Measurements from ENCODE around the gene LIPT1.
"Not testable (repeated sequence)": the region's sequence is repeated elsewhere in the genome, so short reads cannot be mapped to it uniquely, and the experiment has no call there.

The LIPT1 gene

DNA sequence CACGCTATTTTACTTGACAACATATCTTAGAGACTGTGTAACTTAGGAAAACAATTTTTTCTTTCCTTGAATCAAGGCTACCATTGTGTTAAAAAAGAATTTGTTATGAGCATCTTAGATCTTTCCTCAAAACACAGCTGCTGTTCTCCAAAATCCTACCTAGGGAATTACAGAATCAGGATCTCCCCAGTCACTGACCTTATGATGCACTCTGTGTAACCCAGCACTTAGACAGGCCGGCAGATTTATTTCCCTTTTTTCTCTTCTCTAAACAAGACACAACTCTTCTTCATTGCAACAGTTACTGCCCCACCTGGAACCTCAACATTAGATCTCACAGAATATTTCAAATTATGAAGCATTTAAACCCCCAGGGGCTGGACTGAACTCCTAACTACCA is 26.8 kb upstream of the LIPT1 start:
- Mint-ChIP-seq H3K4me1 (peaks cover 6% of the 10 kb centered on the region), H3K27me3 (ENCODE audit: low read depth, poor library complexity) (no peaks in the 10 kb centered on the region), H3K27ac (no peak overlapping the region), H3K36me3 (ENCODE audit: low read depth) (peaks cover 99% of the 10 kb centered on the region), H3K9me3 (peaks cover 94% of the 10 kb centered on the region), H3K4me3 (no peak overlapping the region)
- TF ChIP-seq, protein P1, sequence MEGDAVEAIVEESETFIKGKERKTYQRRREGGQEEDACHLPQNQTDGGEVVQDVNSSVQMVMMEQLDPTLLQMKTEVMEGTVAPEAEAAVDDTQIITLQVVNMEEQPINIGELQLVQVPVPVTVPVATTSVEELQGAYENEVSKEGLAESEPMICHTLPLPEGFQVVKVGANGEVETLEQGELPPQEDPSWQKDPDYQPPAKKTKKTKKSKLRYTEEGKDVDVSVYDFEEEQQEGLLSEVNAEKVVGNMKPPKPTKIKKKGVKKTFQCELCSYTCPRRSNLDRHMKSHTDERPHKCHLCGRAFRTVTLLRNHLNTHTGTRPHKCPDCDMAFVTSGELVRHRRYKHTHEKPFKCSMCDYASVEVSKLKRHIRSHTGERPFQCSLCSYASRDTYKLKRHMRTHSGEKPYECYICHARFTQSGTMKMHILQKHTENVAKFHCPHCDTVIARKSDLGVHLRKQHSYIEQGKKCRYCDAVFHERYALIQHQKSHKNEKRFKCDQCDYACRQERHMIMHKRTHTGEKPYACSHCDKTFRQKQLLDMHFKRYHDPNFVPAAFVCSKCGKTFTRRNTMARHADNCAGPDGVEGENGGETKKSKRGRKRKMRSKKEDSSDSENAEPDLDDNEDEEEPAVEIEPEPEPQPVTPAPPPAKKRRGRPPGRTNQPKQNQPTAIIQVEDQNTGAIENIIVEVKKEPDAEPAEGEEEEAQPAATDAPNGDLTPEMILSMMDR (IDR thresholded peaks at IDR 0.05), result no peak
- no peak for DNase-seq

GRCh38 chr2:99135044-99135556 is 19.7 kb upstream of the LIPT1 start:
- peaks cover 97% of the 10 kb centered on the region for H3K9me3 Mint-ChIP-seq
- H3K4me1 Mint-ChIP-seq; H3K27me3 Mint-ChIP-seq (ENCODE audit: low read depth, poor library complexity); H3K27ac Mint-ChIP-seq; DNase-seq; H3K4me3 Mint-ChIP-seq: not testable (repeated sequence)
- peaks cover 96% of the 10 kb centered on the region for H3K36me3 Mint-ChIP-seq (ENCODE audit: low read depth)

GRCh38 chr2:99139003-99139402 is 15.8 kb upstream of the LIPT1 start:
- TF ChIP-seq, protein P1 (IDR thresholded peaks at IDR 0.05), result no peak
- Mint-ChIP-seq H3K27ac (no peak overlapping the region), H3K27me3 (ENCODE audit: low read depth, poor library complexity) (peaks cover 18% of the 10 kb centered on the region), H3K36me3 (ENCODE audit: low read depth) (peaks cover 57% of the 10 kb centered on the region), H3K4me1 (peaks cover 24% of the 10 kb centered on the region), H3K9me3 (peaks cover 65% of the 10 kb centered on the region), H3K4me3 (peak overlapping the region; percentile 13)
- DNase-seq, result no peak

GRCh38 chr2:99140056-99140859 is 14.5 kb upstream of the LIPT1 start:
- Mint-ChIP-seq H3K27ac (peak overlapping the region; percentile 85), H3K27me3 (ENCODE audit: low read depth, poor library complexity) (peaks cover 19% of the 10 kb centered on the region), H3K4me3 (peak overlapping the region; percentile 96), H3K36me3 (ENCODE audit: low read depth) (peaks cover 53% of the 10 kb centered on the region), H3K9me3 (peaks cover 53% of the 10 kb centered on the region), H3K4me1 (peaks cover 24% of the 10 kb centered on the region)
- TF ChIP-seq, protein P1 (IDR thresholded peaks at IDR 0.05), result no peak
- DNase-seq, result no peak

DNA sequence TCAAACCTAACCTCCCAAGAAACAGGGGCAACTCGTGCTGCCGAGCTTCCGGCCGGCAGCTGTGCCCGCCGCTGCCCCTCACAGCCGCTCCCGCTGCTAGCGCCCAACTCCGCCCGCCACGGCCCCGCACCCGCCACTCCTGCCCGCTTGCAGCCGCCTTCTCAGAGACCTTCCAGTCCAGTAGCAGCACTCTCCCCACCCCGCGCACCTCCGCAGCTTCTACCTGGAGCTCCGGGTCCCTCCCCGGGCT is 14.0 kb upstream of the LIPT1 start:
- peaks cover 53% of the 10 kb centered on the region for H3K36me3 Mint-ChIP-seq (ENCODE audit: low read depth)
- H3K9me3 Mint-ChIP-seq, result peaks cover 48% of the 10 kb centered on the region
- peak overlapping the region; percentile 85 for H3K27ac Mint-ChIP-seq
- TF ChIP-seq, protein P1 (IDR thresholded peaks at IDR 0.05), result no peak
- no peak for DNase-seq
- peak overlapping the region; percentile 96 for H3K4me3 Mint-ChIP-seq
- peaks cover 24% of the 10 kb centered on the region for H3K4me1 Mint-ChIP-seq
- peaks cover 17% of the 10 kb centered on the region for H3K27me3 Mint-ChIP-seq (ENCODE audit: low read depth, poor library complexity)

DNA sequence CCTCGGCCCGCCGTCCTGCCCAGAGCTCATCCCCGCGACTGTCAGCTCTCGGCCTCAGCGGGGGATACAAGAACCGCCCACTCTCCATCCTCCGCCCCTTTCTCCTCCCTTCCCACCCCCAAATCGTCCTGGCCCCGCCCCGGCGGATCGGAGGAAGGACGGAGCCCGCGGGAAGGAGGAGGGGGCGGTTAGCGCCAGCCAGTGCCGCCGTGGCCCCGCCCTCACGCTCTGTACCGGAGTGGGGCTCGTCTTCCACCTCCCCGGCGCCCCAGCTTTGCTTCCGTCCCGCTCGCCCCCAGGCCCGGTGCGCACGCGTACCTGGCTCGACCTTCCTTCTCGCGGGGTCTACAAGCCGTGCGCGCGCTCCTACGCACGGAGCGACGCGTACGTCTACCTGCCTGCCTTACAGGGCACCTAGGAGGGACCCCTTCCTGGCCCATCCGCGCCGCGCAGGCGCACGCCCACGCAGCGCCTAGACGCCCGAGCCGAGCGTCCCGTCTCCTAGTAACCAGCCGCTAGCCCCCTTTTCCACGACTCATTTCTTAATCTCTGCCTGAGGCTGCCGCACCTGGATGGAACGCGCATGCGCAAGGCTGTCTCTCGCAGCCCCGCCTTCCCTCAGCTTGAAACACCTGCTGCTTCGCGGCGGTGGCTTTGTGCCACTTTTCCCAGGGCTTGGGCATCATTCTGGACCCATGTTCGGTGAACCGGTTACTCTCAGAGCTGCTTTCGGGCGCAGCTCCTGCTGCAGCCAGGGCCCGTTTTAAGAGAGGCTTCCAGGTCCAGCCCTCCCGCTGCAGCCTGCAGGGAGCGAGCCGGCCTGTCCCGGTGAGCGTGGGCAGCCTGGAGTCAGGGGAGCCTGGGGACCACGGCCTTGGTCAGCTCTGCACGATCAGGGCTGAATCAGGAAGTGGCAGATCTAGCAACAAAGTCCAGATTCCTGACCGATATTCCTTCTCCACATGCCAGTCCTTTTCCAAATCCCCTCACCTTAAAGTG is 13.4 kb upstream of the LIPT1 start, which contains the start of gene C2orf15:
Gene C2orf15 (plus strand): TSS at position 598 of the 999 bp plus-strand sequence. CDS start 8,852 bp downstream, outside the sequence.
- Mint-ChIP-seq H3K9me3 (peaks cover 42% of the 10 kb centered on the region), H3K27me3 (ENCODE audit: low read depth, poor library complexity) (peaks cover 17% of the 10 kb centered on the region), H3K27ac (peak within 1 kb of the TSS; percentile 98), H3K4me1 (peaks cover 24% of the 10 kb centered on the region), H3K36me3 (ENCODE audit: low read depth) (peaks cover 53% of the 10 kb centered on the region), H3K4me3 (peak within 1 kb of the TSS; percentile 96)
- peak; percentile 98 for DNase-seq
- TF ChIP-seq, protein P1 (IDR thresholded peaks at IDR 0.05), result no peak

Measured in nephron progenitor cell (in vitro differentiated cells).